OCI-LY1 (cell line): ENCODE measurements around the gene E2F3.

Experiments
- H2AFZ ChIP-seq: fragments of 200-600 bp; sonication (generic), shearing (Covaris generic); 2 replicates; pipeline ENCODE4 v1.6.0; 2014; ENCODE audit warnings: antibody characterized with exemption, mild to moderate bottlenecking, low read length
- H3F3A ChIP-seq: fragments of 200-600 bp; sonication (generic), shearing (Covaris generic); 2 replicates; pipeline ENCODE4 v1.6.0; 2014; ENCODE audit warnings: mild to moderate bottlenecking, antibody characterized with exemption, low read length, moderate library complexity; ENCODE audit not compliant: insufficient read depth
- H3K27ac ChIP-seq: fragments of 200-600 bp; sonication (generic); 2 replicates; pipeline ENCODE4 v1.5.1; 2014; ENCODE audit warnings: low read length, mixed run types, mild to moderate bottlenecking, low read depth; ENCODE audit not compliant: poor library complexity, severe bottlenecking
- H3K27me3 ChIP-seq: fragments of 200-600 bp; sonication (generic); 2 replicates; pipeline ENCODE4 v1.6.0; 2014; ENCODE audit warnings: antibody characterized with exemption, mild to moderate bottlenecking, low read length, moderate library complexity; ENCODE audit not compliant: insufficient read depth
- H3K36me3 ChIP-seq: fragments of 200-600 bp; sonication (generic); 2 replicates; pipeline ENCODE4 v1.6.1; 2014; ENCODE audit warnings: mild to moderate bottlenecking, antibody characterized with exemption, low read length, moderate library complexity, mixed read lengths; ENCODE audit not compliant: insufficient read depth
- H3K4me1 ChIP-seq: fragments of 200-600 bp; sonication (generic); 2 replicates; pipeline ENCODE4 v1.5.1; 2014; ENCODE audit warnings: mild to moderate bottlenecking, low read length, moderate library complexity; ENCODE audit not compliant: insufficient read depth, severe bottlenecking
- H3K4me2 ChIP-seq: fragments of 200-600 bp; sonication (generic), shearing (Covaris generic); 2 replicates; pipeline ENCODE4 v1.6.1; 2014; ENCODE audit warnings: low read length
- H3K4me3 ChIP-seq: fragments of 200-600 bp; sonication (generic); 2 replicates; pipeline ENCODE4 v1.5.1; 2014; ENCODE audit warnings: low read length, low read depth, mild to moderate bottlenecking, mixed read lengths; ENCODE audit not compliant: poor library complexity, severe bottlenecking
- H3K79me2 ChIP-seq: fragments of 200-600 bp; shearing (Covaris generic); 2 replicates; pipeline ENCODE4 v1.6.1; 2016; ENCODE audit warnings: mixed run types, low read length, mixed read lengths; ENCODE audit not compliant: insufficient read depth
- H3K9ac ChIP-seq: fragments of 200-600 bp; sonication (generic), shearing (Covaris generic); 2 replicates; pipeline ENCODE4 v1.6.1; 2014; ENCODE audit warnings: mild to moderate bottlenecking, low read length, mixed read lengths
- H3K9me2 ChIP-seq: fragments of 200-600 bp; sonication (generic), shearing (Covaris generic); 2 replicates; pipeline ENCODE4 v1.6.1; 2014; ENCODE audit warnings: low read depth, mild to moderate bottlenecking, low read length, mixed read lengths
- H3K9me3 ChIP-seq: fragments of 200-600 bp; shearing (Covaris generic); 2 replicates; pipeline ENCODE4 v1.6.1; 2014; ENCODE audit warnings: low read length, mixed read lengths
- H4K20me1 ChIP-seq: fragments of 200-600 bp; sonication (generic), shearing (Covaris generic); 2 replicates; pipeline ENCODE4 v1.6.0; 2016; ENCODE audit warnings: mild to moderate bottlenecking, low read length; ENCODE audit not compliant: insufficient read depth
- EZH2 ChIP-seq: fragments of 200-600 bp; sonication (generic), shearing (Covaris generic); IDR thresholded peaks from 2 replicates; pipeline ENCODE4 v1.8.0; 2017; ENCODE audit warnings: borderline replicate concordance, mixed run types, mild to moderate bottlenecking, antibody characterized with exemption, low read length, moderate library complexity, mixed read lengths
- TF ChIP-seq, protein P1 (sequence below): fragments of 200-600 bp; sonication (generic), shearing (Covaris generic); IDR thresholded peaks from 2 replicates; pipeline ENCODE4 v1.5.1; 2017; ENCODE audit warnings: mild to moderate bottlenecking, antibody characterized with exemption, low read length, moderate library complexity, mixed read lengths

E2F3 gene

DNA sequence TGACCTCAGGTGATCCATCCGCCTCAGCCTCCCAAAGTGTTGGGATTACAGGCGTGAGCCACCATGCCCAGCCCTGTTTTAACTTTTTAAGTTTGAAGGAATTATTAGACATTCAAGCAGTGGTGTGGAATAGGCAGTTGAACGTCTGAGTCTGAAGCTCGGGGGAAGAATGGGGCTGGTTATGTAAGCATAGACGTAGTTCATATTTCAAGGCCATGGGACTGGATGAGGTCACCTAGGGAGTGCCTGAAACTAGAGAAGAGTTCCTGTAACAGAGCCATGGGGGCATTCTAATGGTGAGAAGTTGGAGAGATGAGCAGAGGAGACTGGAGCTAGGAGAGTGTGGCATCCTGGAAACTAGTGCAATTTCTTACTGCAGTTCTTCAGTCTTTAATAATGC is 139.0 kb downstream of the E2F3 start:
- no peaks in the 10 kb centered on the region for H3F3A ChIP-seq
- peaks cover 19% of the 10 kb centered on the region for H3K79me2 ChIP-seq
- H3K4me2 ChIP-seq, result no peak overlapping the region
- H2AFZ ChIP-seq, result no peak overlapping the region
- no peaks in the 10 kb centered on the region for H3K9me3 ChIP-seq
- no peaks in the 10 kb centered on the region for H3K9me2 ChIP-seq
- TF ChIP-seq, protein P1, sequence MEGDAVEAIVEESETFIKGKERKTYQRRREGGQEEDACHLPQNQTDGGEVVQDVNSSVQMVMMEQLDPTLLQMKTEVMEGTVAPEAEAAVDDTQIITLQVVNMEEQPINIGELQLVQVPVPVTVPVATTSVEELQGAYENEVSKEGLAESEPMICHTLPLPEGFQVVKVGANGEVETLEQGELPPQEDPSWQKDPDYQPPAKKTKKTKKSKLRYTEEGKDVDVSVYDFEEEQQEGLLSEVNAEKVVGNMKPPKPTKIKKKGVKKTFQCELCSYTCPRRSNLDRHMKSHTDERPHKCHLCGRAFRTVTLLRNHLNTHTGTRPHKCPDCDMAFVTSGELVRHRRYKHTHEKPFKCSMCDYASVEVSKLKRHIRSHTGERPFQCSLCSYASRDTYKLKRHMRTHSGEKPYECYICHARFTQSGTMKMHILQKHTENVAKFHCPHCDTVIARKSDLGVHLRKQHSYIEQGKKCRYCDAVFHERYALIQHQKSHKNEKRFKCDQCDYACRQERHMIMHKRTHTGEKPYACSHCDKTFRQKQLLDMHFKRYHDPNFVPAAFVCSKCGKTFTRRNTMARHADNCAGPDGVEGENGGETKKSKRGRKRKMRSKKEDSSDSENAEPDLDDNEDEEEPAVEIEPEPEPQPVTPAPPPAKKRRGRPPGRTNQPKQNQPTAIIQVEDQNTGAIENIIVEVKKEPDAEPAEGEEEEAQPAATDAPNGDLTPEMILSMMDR, result no peak
- no peak for TF ChIP-seq EZH2
- no peak overlapping the region for H3K27ac ChIP-seq
- H4K20me1 ChIP-seq, result no peaks in the 10 kb centered on the region
- H3K9ac ChIP-seq, result no peak overlapping the region
- H3K36me3 ChIP-seq, result peaks cover 41% of the 10 kb centered on the region
- no peak overlapping the region for H3K4me3 ChIP-seq
- H3K4me1 ChIP-seq, result peaks cover 17% of the 10 kb centered on the region
- no peaks in the 10 kb centered on the region for H3K27me3 ChIP-seq

DNA sequence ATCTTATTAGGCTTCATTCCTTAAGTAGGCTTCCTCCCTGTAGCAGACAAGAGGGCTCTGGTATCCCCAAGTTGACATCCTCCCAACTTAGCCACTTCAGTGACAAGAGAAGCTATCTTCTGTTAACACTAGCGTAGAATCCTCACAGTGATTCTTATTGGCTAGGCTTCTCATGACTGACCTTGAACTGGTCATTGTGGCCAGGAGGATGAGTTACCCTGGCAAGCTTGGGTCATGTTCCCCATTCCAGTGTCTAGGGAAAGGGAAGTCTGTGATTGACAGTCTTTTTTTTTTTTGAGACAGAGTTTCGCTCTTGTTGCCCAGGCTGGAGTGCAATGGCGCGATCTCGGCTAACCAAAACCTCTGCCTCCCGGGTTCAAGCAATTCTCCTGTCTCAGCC is 139.7 kb downstream of the E2F3 start:
- Histone ChIP-seq H3K4me2 (no peak overlapping the region), H4K20me1 (no peaks in the 10 kb centered on the region), H3K27ac (no peak overlapping the region), H3K9ac (no peak overlapping the region), H3K79me2 (peaks cover 16% of the 10 kb centered on the region), H3K9me2 (no peaks in the 10 kb centered on the region), H3K4me3 (no peak overlapping the region), H3K9me3 (0 out of 2 replicates have a peak, but pooled peaks cover 5% of the 10 kb centered on the region), H3F3A (no peaks in the 10 kb centered on the region), H3K36me3 (peaks cover 48% of the 10 kb centered on the region), H2AFZ (no peak overlapping the region), H3K4me1 (peaks cover 11% of the 10 kb centered on the region), H3K27me3 (no peaks in the 10 kb centered on the region)
- TF ChIP-seq, protein P1, result no peak
- no peak for TF ChIP-seq EZH2

DNA sequence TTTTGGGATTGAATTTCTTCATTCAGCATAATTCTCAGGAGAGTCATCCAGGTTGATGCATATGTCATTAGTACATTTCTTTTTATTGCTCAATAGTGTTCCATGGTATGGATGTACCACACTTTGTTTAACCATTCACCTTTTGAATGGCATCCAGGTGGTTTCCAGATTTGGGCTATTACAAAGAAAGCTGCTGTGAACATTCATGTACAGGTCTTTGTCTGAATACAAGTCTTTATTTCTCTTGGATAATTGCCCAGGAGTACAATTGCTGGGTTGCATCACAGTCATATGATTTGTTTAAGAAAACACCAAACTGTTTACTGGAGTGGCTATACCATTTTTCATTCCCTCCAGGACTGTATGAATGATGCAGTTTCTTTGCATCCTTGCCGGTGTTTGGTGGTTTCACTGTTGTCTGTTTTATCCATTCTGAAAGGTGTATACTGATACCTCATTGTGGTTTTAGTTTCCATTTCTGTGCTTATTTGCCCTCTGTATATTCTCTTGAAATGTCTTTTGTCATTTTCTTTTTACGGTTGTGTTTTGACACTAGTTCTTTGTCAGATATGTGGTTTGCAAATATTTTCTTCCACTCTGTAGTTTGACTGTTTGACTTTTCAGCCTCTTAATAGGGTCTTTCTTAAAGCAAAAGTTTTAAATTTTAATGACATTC is 141.4 kb downstream of the E2F3 start:
- Histone ChIP-seq H3K9ac (no peak overlapping the region), H3K4me1 (peaks cover 11% of the 10 kb centered on the region), H3K27ac (peak overlapping the region; percentile 35), H3K36me3 (peaks cover 63% of the 10 kb centered on the region), H3K9me3 (0 out of 2 replicates have a peak, but pooled peaks cover 5% of the 10 kb centered on the region), H3K79me2 (peaks cover 11% of the 10 kb centered on the region; the same call in 1 of the 2 replicates), H3K9me2 (no peaks in the 10 kb centered on the region), H4K20me1 (no peaks in the 10 kb centered on the region), H3K4me2 (no peak overlapping the region), H3F3A (no peaks in the 10 kb centered on the region), H2AFZ (no peak overlapping the region), H3K4me3 (no peak overlapping the region), H3K27me3 (no peaks in the 10 kb centered on the region)
- TF ChIP-seq EZH2, result no peak
- TF ChIP-seq, protein P1, result no peak
